ENCODE measurements around the gene CDKAL1.
"Not testable (repeated sequence)": the region's sequence is repeated elsewhere in the genome, so short reads cannot be mapped to it uniquely, and the experiment has no call there.

Gene CDKAL1

GRCh38 chr6:20644667-20645370, 110.6 kb downstream of the CDKAL1 start:
- no peak for FAIRE-seq

GRCh38 chr6:20645572-20645971, 111.3 kb downstream of the CDKAL1 start:
- not testable (repeated sequence) for FAIRE-seq

GRCh38 chr6:20647585-20647984, 113.3 kb downstream of the CDKAL1 start:
- FAIRE-seq, result no peak

GRCh38 chr6:20649696-20650470, 115.6 kb downstream of the CDKAL1 start:
- FAIRE-seq, result not testable (repeated sequence)

GRCh38 chr6:20652299-20653084, 118.2 kb downstream of the CDKAL1 start:
- no peak for FAIRE-seq

- FAIRE-seq, result no peak
These were observed 118.8 kb downstream of the CDKAL1 start for GRCh38 chr6:20653085-20653479.

- no peak for FAIRE-seq
These were observed 121.1 kb downstream of the CDKAL1 start for GRCh38 chr6:20655317-20655716.

GRCh38 chr6:20657274-20657800, 123.1 kb downstream of the CDKAL1 start:
- no peak for FAIRE-seq

GRCh38 chr6:20658053-20658452, 123.8 kb downstream of the CDKAL1 start:
- FAIRE-seq, result no peak

GRCh38 chr6:20658516-20658915, 124.3 kb downstream of the CDKAL1 start:
- FAIRE-seq, result no peak

GRCh38 chr6:20660534-20660933, 126.3 kb downstream of the CDKAL1 start:
- no peak for FAIRE-seq

GRCh38 chr6:20661721-20662120, 127.5 kb downstream of the CDKAL1 start:
- FAIRE-seq, result no peak

GRCh38 chr6:20664250-20664649, 130.0 kb downstream of the CDKAL1 start:
- FAIRE-seq, result no peak

GRCh38 chr6:20665290-20665689, 131.0 kb downstream of the CDKAL1 start:
- FAIRE-seq, result no peak

- FAIRE-seq, result no peak
These were observed 135.5 kb downstream of the CDKAL1 start for GRCh38 chr6:20669571-20670314.

GRCh38 chr6:20670750-20671149, 136.5 kb downstream of the CDKAL1 start:
- no peak for FAIRE-seq

- FAIRE-seq, result no peak
These were observed 137.8 kb downstream of the CDKAL1 start for GRCh38 chr6:20672038-20672437.

GRCh38 chr6:20673458-20673857, 139.2 kb downstream of the CDKAL1 start:
- no peak for FAIRE-seq

GRCh38 chr6:20674664-20675063, 140.4 kb downstream of the CDKAL1 start:
- FAIRE-seq, result no peak

GRCh38 chr6:20678831-20679352, 144.6 kb downstream of the CDKAL1 start:
- FAIRE-seq, result no peak

- no peak for FAIRE-seq
These were observed 146.5 kb downstream of the CDKAL1 start for GRCh38 chr6:20680697-20681165.

- FAIRE-seq, result no peak
These were observed 147.0 kb downstream of the CDKAL1 start for GRCh38 chr6:20681243-20681684.
